Neural progenitor cell (in vitro differentiated cells): Measurements from ENCODE around the gene TNFRSF1B. TPM values are rescaled to one million over a fixed set of nuclear protein-coding genes. Genes with fewer than 3 reads are reported as not detected.

Experiments
- DNase-seq: peaks from one replicate; pipeline ENCODE4 v3.0.0-alpha.2; 2016; ENCODE audit warnings: low spot score
- H2AFZ ChIP-seq: fragments of 200-600 bp; sonication (generic); replicated peaks from 2 replicates; pipeline ENCODE4 v1.6.1; 2016; ENCODE audit warnings: antibody characterized with exemption
- H3F3A ChIP-seq: fragments of 200-600 bp; sonication (generic); 2 replicates; pipeline ENCODE4 v1.6.1; 2016; ENCODE audit warnings: antibody characterized with exemption, low read depth
- H3K27ac ChIP-seq: fragments of 200-600 bp; sonication (generic); 2 replicates; pipeline ENCODE4 v1.5.1; 2016; ENCODE audit warnings: mild to moderate bottlenecking
- H3K27me3 ChIP-seq: fragments of 200-600 bp; sonication (generic); 2 replicates; pipeline ENCODE4 v1.6.1; 2016; ENCODE audit warnings: mild to moderate bottlenecking, moderate library complexity
- H3K36me3 ChIP-seq: fragments of 200-600 bp; sonication (generic); 2 replicates; pipeline ENCODE4 v1.5.1; 2016
- H3K4me1 ChIP-seq: fragments of 200-600 bp; sonication (generic); 2 replicates; pipeline ENCODE4 v1.6.1; 2016; ENCODE audit warnings: mixed run types
- H3K4me2 ChIP-seq: fragments of 200-600 bp; sonication (generic); 2 replicates; pipeline ENCODE4 v1.6.1; 2016
- H3K4me3 ChIP-seq: fragments of 200-600 bp; sonication (generic); 2 replicates; pipeline ENCODE4 v1.5.1; 2016
- H3K79me2 ChIP-seq: fragments of 200-600 bp; sonication (generic); 2 replicates; pipeline ENCODE4 v1.6.1; 2016; ENCODE audit warnings: low read depth
- H3K9ac ChIP-seq: fragments of 200-600 bp; sonication (generic); 2 replicates; pipeline ENCODE4 v1.6.1; 2016
- H3K9me3 ChIP-seq: fragments of 200-600 bp; sonication (generic); 2 replicates; pipeline ENCODE4 v1.5.1; 2016; ENCODE audit warnings: low read depth
- H4K20me1 ChIP-seq: fragments of 200-600 bp; sonication (generic); 2 replicates; pipeline ENCODE4 v1.6.1; 2016; ENCODE audit warnings: low read depth
- H3K27ac Mint-ChIP-seq: 3 replicates; pipeline ENCODE4 v1.8.0; 2021; ENCODE audit warnings: mixed read lengths
- H3K27me3 Mint-ChIP-seq: 2 replicates; pipeline ENCODE4 v1.8.0; 2022; ENCODE audit warnings: low read depth, mild to moderate bottlenecking, inconsistent platforms, moderate library complexity, mixed read lengths; ENCODE audit not compliant: insufficient read depth
- H3K36me3 Mint-ChIP-seq: 3 replicates; pipeline ENCODE4 v1.8.0; 2021; ENCODE audit warnings: mixed read lengths
- H3K4me1 Mint-ChIP-seq: 3 replicates; pipeline ENCODE4 v1.8.0; 2021; ENCODE audit warnings: mixed read lengths
- H3K4me3 Mint-ChIP-seq: 3 replicates; pipeline ENCODE4 v1.8.0; 2021; ENCODE audit warnings: mild to moderate bottlenecking, moderate library complexity, mixed read lengths
- H3K9me3 Mint-ChIP-seq: 3 replicates; pipeline ENCODE4 v1.8.0; 2020; ENCODE audit warnings: mixed read lengths
- EZH2 ChIP-seq: fragments of 200-600 bp; sonication (generic); IDR thresholded peaks from 2 replicates; pipeline ENCODE4 v1.6.1; 2017; ENCODE audit warnings: antibody characterized with exemption, mild to moderate bottlenecking, moderate library complexity
- EZH2phosphoT487 ChIP-seq: fragments of 200-600 bp; sonication (generic); IDR thresholded peaks from 2 replicates; pipeline ENCODE4 v1.6.1; 2017; ENCODE audit warnings: antibody characterized with exemption
- total RNA-seq: library from RNA; depleted of rRNA; stranded (reverse); fragments of >200 nt; gene quantifications from 2 replicates; pipeline ENCODE4 v1.2.3, GENCODE V29; 2015; ENCODE audit warnings: low replicate concordance
- TF ChIP-seq, protein P1 (sequence below): fragments of 200-600 bp; sonication (generic); IDR thresholded peaks from 2 replicates; pipeline ENCODE4 v1.5.1; 2017; ENCODE audit warnings: antibody characterized with exemption, mild to moderate bottlenecking

The TNFRSF1B gene
- total RNA-seq, 1 donor from 2014 or later = 0.04 TPM

DNA sequence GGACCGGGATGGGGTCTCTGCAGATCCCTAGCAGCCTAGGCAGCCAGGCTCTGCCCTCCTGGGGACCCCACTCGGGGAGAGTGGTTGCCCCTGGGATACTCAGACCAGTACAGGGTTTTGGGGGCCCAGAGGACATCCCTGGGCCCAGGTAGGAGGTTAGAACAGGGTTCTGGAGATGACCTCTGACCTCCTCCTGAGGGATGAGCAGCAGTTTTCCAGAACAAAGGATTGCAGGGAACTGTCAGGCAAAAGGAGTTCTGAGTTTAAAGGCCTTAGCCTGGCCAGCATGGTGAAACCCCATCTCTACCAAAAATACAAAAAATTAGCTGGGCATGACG, 42.7 kb downstream of the TNFRSF1B start:
- Mint-ChIP-seq H3K27me3 (peaks cover 7% of the 10 kb centered on the region), H3K27ac (no peak overlapping the region)
- no peak overlapping the region for H3K27ac ChIP-seq

DNA sequence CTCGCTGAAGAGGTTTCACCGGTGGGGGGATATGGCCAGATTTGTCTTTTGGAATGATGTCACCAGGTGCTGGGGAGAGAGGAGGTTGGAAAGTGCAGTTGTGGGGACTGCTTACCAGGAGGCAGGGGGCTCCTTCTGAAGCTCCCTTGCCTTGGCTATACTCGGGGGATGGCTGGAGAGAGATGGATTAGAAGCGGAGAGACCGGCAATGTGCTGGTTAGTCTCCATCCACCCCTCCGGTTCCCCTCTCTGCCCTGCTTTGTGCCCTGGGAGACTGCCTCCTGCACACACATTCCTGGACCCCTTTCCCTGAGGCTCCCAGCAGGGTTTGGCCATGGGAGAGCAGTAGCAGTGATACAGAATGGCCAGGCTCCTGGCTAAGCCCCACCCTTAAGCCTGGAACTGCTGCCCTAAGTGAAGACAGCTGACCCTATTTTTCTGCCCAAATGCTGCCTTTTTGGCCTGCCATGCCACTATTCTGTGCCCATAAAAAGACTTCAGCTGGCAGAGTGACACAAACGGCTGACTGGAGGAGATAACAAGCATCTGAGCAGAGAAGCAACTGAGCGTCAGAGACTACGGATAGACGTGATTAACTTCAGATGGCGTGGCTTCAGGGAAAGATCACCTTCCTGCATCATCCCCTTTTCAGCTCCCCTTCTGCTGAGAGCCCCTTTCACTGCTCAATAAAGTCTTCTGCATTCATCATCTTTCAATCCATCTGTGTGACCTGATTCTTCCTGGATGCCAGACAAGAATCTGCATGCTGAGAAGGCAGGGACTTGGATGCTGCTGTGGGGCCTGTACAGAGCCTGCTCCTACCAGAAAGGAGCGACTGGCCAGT, 48.5 kb downstream of the TNFRSF1B start:
- no peak overlapping the region for H3K27ac ChIP-seq
- TF ChIP-seq EZH2 = no peak
- no peak for TF ChIP-seq EZH2phosphoT487
- TF ChIP-seq, protein P1, sequence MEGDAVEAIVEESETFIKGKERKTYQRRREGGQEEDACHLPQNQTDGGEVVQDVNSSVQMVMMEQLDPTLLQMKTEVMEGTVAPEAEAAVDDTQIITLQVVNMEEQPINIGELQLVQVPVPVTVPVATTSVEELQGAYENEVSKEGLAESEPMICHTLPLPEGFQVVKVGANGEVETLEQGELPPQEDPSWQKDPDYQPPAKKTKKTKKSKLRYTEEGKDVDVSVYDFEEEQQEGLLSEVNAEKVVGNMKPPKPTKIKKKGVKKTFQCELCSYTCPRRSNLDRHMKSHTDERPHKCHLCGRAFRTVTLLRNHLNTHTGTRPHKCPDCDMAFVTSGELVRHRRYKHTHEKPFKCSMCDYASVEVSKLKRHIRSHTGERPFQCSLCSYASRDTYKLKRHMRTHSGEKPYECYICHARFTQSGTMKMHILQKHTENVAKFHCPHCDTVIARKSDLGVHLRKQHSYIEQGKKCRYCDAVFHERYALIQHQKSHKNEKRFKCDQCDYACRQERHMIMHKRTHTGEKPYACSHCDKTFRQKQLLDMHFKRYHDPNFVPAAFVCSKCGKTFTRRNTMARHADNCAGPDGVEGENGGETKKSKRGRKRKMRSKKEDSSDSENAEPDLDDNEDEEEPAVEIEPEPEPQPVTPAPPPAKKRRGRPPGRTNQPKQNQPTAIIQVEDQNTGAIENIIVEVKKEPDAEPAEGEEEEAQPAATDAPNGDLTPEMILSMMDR = no peak
- no peaks in the 10 kb centered on the region for H4K20me1 ChIP-seq
- H3K36me3 ChIP-seq = no peaks in the 10 kb centered on the region
- H3K9me3 ChIP-seq = no peaks in the 10 kb centered on the region
- Mint-ChIP-seq H3K4me1 (no peaks in the 10 kb centered on the region), H3K27me3 (peaks cover 2% of the 10 kb centered on the region), H3K27ac (no peak overlapping the region), H3K4me3 (no peak overlapping the region), H3K36me3 (no peaks in the 10 kb centered on the region), H3K9me3 (peaks cover 18% of the 10 kb centered on the region)
- no peaks in the 10 kb centered on the region for H3K79me2 ChIP-seq
- no peaks in the 10 kb centered on the region for H3K27me3 ChIP-seq
- no peak overlapping the region for H3K4me2 ChIP-seq
- no peak overlapping the region for H3K4me3 ChIP-seq
- H3K4me1 ChIP-seq = no peaks in the 10 kb centered on the region
- no peak for DNase-seq
- no peak overlapping the region for H2AFZ ChIP-seq
- no peak overlapping the region for H3K9ac ChIP-seq
- no peaks in the 10 kb centered on the region for H3F3A ChIP-seq

More for the DNA sequence above, 42.7 kb downstream of the TNFRSF1B start:
- H2AFZ ChIP-seq = peak overlapping the region; percentile 32
- no peaks in the 10 kb centered on the region for H3F3A ChIP-seq
- H4K20me1 ChIP-seq = no peaks in the 10 kb centered on the region
- H3K9me3 Mint-ChIP-seq = peaks cover 3% of the 10 kb centered on the region
- H3K9me3 ChIP-seq = no peaks in the 10 kb centered on the region
- no peaks in the 10 kb centered on the region for H3K79me2 ChIP-seq
- H3K27me3 ChIP-seq = no peaks in the 10 kb centered on the region
- peaks cover 13% of the 10 kb centered on the region for H3K4me1 Mint-ChIP-seq
- H3K4me2 ChIP-seq = no peak overlapping the region
- no peaks in the 10 kb centered on the region for H3K36me3 Mint-ChIP-seq
- no peaks in the 10 kb centered on the region for H3K4me1 ChIP-seq
- H3K4me3 Mint-ChIP-seq = no peak overlapping the region
- H3K4me3 ChIP-seq = no peak overlapping the region
- DNase-seq = no peak
- no peak overlapping the region for H3K9ac ChIP-seq
- H3K36me3 ChIP-seq = no peaks in the 10 kb centered on the region
- no peak for TF ChIP-seq EZH2
- TF ChIP-seq EZH2phosphoT487 = no peak
- TF ChIP-seq, protein P1 = no peak

GRCh38 chr1:12219800-12220199, 53.0 kb downstream of the TNFRSF1B start:
- H3K4me1 Mint-ChIP-seq = no peaks in the 10 kb centered on the region
- no peak overlapping the region for H3K27ac ChIP-seq
- DNase-seq = no peak
- H3K36me3 Mint-ChIP-seq = no peaks in the 10 kb centered on the region
- H3K27me3 ChIP-seq = no peaks in the 10 kb centered on the region
- H3K4me1 ChIP-seq = no peaks in the 10 kb centered on the region
- no peak overlapping the region for H3K9ac ChIP-seq
- H3K36me3 ChIP-seq = no peaks in the 10 kb centered on the region
- no peak for TF ChIP-seq EZH2
- TF ChIP-seq, protein P1 = no peak
- no peak for TF ChIP-seq EZH2phosphoT487
- no peaks in the 10 kb centered on the region for H3K9me3 ChIP-seq
- no peaks in the 10 kb centered on the region for H3K79me2 ChIP-seq
- H2AFZ ChIP-seq = no peak overlapping the region
- no peak overlapping the region for H3K4me3 ChIP-seq
- no peak overlapping the region for H3K4me2 ChIP-seq
- H3K27ac Mint-ChIP-seq = no peak overlapping the region
- peaks cover 27% of the 10 kb centered on the region for H3K9me3 Mint-ChIP-seq
- H3K27me3 Mint-ChIP-seq = no peaks in the 10 kb centered on the region
- no peaks in the 10 kb centered on the region for H4K20me1 ChIP-seq
- no peaks in the 10 kb centered on the region for H3F3A ChIP-seq
- H3K4me3 Mint-ChIP-seq = no peak overlapping the region
